ENCODE results near the gene ZBTB39.
"Not testable (repeated sequence)": the region's sequence is repeated elsewhere in the genome, so short reads cannot be mapped to it uniquely, and the experiment has no call there.

Gene ZBTB39

GRCh38 chr12:56978397-56979138 lies 27.8 kb downstream of the ZBTB39 start:
- DNase-seq = peak; percentile 16

GRCh38 chr12:56977361-56977760 lies 29.0 kb downstream of the ZBTB39 start:
- not testable (repeated sequence) for DNase-seq

DNA sequence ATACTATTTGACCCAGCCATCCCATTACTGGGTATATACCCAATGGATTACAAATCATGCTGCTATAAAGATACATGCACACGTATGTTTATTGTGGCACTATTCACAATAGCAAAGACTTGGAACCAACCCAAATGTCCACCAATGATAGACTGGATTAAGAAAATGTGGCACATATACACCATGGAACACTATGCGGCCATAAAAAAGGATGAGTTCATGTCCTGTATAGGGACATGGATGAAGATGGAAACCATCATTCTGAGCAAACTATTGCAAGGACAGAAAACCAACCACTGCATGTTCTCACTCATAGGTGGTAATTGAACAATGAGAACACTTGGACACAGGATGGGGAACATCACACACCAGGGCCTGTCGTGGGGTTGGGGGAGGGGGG lies 32.1 kb downstream of the ZBTB39 start:
- not testable (repeated sequence) for DNase-seq

GRCh38 chr12:56968910-56969309 lies 37.4 kb downstream of the ZBTB39 start:
- not testable (repeated sequence) for DNase-seq

DNA sequence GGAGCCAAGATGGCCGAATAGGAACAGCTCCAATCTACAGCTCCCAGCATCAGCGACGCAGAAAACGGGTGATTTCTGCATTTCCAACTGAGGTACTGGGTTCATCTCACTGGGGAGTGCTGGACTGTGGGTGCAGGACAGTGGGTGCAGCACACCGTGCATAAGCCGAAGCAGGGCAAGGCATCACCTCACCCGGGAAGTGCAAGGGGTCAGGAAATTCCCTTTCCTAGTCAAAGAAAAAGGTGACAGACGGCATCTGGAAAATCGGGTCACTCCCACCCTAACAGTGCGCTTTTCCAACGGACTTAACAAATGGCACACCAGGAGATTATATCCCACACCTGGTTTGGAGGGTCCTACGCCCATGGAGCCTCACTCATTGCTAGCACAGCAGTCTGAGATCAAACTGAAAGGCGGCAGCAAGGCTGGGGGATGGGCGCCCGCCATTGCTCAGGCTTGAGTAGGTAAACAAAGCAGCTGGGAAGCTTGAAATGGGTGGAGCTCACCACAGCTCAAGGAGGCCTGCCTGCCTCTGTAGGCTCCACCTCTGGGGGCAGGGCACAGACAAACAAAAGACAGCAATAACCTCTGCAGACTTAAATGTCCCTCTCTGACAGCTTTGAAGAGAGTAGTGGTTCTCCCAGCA lies 40.2 kb downstream of the ZBTB39 start:
- DNase-seq = not testable (repeated sequence)

DNA sequence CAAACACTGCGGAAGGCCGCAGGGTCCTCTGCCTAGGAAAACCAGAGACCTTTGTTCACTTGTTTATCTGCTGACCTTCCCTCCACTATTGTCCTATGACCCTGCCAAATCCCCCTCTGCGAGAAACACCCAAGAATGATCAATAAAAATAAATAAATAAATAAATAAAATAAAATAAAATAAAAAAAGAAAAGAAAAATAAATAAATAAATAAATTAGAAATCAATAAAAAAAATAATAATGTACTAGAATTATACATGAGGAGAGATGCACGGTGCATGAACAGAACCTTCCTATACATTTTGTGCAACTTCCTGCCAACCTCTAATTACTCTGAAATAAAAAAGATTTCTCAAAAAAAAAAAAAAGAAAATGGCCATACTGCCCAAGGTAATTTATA lies 41.2 kb downstream of the ZBTB39 start:
- DNase-seq = not testable (repeated sequence)

DNA sequence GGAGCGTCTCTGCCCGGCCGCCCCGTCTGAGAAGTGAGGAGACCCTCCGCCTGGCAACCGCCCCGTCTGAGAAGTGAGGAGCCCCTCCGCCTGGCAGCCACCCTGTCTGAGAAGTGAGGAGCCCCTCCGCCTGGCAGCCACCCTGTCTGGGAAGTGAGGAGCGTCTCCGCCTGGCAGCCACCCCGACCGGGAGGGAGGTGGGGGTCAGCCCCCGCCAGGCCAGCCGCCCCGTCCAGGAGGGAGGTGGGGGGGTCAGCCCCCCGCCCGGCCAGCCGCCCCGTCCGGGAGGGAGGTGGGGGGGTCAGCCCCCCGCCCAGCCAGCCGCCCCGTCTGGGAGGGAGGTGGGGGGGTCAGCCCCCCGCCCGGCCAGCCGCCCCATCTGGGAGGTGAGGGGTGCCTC lies 42.8 kb downstream of the ZBTB39 start:
- not testable (repeated sequence) for DNase-seq

DNA sequence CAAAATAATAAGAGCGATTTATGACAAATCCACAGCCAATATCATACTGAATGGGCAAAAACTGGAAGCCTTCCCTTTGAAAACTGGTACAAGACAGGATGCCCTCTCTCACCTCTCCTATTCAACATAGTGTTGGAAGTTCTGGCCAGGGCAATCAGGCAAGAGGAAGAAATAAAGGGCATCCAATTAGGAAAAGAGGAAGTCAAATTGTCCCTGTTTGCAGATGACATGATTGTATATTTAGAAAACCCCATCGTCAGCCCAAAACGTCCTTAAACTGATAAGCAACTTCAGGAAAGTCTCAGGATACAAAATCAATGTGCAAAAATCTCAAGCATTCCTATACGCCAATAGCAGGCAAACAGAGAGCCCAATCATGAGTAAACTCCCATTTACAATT lies 44.1 kb downstream of the ZBTB39 start:
- not testable (repeated sequence) for DNase-seq

DNA sequence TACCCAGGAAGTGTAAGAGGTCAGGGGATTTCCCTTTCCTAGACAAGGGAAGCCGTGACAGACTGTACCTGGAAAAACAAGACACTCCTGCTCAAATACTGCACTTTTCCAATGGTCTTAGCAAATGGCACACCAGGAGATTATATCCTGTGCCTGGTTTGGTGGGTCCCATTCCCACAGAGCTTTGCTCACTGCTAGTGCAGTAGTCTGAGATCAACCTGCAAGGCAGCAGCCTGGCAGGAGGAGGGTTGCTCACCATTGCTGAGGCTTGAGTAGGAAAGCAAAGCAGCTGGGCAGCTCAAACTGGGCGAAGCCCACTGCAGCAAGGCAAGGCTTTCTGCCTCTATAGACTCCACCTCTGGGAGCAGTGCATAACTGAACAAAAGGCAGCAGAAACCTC lies 47.9 kb downstream of the ZBTB39 start:
- DNase-seq = no peak

GRCh38 chr12:56957229-56958052 lies 48.9 kb downstream of the ZBTB39 start, which contains the start of gene RDH16:
RDH16 (minus strand) TSS chr12:56957608; CDS start chr12:56957462, 146 bp downstream.
- DNase-seq = no peak

DNA sequence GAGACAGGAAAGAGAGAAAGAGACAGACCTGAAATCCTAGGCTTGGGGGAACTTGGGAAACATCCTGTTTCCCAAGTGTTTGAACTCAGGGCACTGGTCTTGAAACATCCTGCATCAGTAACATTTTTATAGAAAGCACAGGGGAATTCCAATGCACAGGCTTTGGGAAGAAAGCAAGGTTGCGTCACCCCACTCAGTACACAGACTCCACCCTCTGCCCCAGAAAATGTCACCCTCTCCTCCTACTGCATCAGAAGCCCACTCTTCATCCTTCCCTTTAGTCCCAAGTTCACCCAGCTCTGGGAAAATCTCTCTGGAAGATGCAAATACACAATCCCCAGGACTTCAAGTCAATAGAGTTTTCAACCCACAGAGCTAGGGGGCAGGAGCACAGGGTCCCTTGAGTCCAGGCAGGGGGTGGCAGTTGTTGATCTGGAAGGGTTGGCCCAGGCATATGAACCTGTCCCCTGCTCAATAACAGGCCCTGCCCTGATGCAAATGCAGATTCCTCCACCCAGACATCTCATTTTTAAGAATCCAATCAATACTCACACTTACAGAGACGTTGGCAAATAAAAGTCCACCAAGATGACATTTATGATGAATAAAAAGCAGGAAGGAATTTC lies 50.6 kb downstream of the ZBTB39 start:
- peak; percentile 69 for DNase-seq

- DNase-seq = no peak
Observed at GRCh38 chr12:56954958-56955355, 51.4 kb downstream of the ZBTB39 start.

DNA sequence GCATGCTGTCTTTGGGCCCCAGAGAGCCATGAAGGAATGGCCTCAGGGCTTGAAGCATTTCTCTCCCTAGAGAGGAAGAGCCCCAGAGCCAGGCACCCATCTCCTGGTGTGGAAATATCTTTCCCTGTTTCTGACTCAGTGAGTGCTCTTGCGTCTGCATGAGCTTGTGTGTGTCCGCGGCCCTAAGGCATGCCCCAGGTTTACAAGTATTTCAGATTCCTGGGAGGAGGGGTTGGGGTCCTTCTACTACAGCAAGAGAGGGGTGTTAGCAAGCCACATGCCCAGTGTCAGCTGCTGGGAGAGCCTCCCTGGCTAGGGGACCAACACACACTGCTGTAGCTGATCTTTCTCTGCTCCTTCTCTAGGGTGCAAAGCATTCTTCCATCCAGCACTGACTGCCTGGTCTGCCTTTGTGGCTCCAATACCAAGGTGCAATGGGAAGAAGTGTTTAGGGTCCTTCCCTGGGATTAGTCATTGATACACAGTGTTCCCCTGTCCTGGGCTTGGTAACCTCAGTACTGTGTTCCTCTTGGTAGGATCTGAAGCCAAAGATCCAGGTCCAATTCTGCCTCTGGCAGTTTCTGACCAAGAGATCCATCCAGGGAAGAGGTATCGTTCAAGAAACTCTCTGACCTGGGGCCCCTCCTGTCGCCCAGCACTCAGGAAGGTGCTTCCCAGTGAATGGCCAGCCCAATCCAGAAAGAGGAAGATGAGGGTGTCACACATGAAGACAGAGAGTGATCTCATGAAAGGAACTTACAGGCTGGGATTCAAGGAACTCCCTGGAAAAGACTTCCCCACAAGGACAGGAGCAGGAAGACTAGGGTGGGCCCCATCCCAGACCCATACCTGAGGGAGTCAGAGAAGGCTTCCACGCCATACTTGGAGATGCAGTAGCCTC lies 52.0 kb downstream of the ZBTB39 start:
- DNase-seq = peak; percentile 8

GRCh38 chr12:56953314-56953713 lies 53.0 kb downstream of the ZBTB39 start:
- no peak for DNase-seq

DNA sequence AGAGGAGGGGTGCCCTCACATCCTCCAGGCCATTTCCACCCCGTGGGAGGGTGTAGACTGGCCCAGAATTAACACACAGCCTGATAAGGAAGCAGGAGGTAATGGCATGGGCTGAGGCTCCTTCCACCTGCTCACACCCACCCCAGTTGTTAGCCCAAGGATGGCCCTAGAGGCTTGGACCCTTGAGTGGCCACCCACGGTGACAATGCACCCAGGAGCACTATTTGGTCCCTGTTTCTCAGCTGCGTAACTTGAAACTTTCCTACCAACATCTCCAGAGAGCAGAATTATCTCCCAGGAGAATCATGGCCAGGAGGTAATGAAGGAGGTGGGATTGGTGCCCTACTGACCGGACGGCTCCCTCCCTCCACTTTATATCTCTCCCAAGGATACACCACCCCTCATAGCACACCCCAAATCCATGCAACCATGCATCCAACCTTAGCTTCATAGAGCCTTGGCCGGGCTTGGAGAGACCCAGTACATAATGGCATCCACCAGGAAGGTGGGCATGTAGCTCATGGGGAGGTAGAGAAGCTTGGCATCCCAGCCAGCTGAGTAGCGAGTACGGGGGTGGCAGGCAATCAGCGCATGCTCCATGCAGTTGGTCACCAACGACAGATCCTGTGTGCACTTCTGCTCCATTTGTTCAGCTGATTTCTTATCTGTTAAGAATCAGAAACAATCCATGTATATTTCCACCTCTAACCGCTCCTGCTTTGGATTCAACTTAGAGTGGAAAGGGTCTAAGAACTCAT lies 54.6 kb downstream of the ZBTB39 start:
- DNase-seq = no peak

- no peak for DNase-seq
Observed at GRCh38 chr12:56948881-56949280, 57.5 kb downstream of the ZBTB39 start.
